IMR-90 (cell line): ENCODE data around the gene KATNBL1. TPM values are rescaled to one million over a fixed set of nuclear protein-coding genes. Genes with fewer than 3 reads are reported as not detected.

Source experiments
- ATAC-seq: fragments of 200-7000 bp; cut with Tn5 transposase; 2 replicates; pipeline ENCODE4 v1.9.1; 2020; ENCODE audit warnings: low read depth, mild to moderate bottlenecking, moderate library complexity
- BruUV-seq: library from RNA; stranded (reverse); fragments of 400-500 nt; replicated peaks from 2 replicates; lab custom pipeline; 2021; lab: Mats Ljungman, UMichigan
- CTCF ChIA-PET: fragments of 300-600 bp; formaldehyde crosslinking; extraction: SDS; loops from one replicate; lab custom pipeline; 2021; ENCODE audit warnings: antibody characterized with exemption; lab: Yijun Ruan, JAX
- POLR2A ChIA-PET: fragments of 300-600 bp; sonication (Branson Sonifier 250); formaldehyde crosslinking; loops from one replicate; lab custom pipeline; 2022; ENCODE audit warnings: antibody characterized with exemption; ENCODE audit not compliant: unreplicated experiment; lab: Charles Lee
- DNase-seq: peaks from one replicate; pipeline ENCODE4 v3.0.0; 2013
- H2AFZ ChIP-seq: replicated peaks from 2 replicates; pipeline ENCODE3; 2013; ENCODE audit warnings: low read length, mild to moderate bottlenecking; ENCODE audit not compliant: poor library complexity
- H2AK5ac ChIP-seq: 2 replicates; pipeline ENCODE4 v1.6.1; 2013; ENCODE audit warnings: low read depth, low read length, inconsistent platforms
- H2AK9ac ChIP-seq: replicated peaks from 2 replicates; pipeline ENCODE3; 2013; ENCODE audit warnings: mild to moderate bottlenecking, low read depth, low read length, moderate library complexity; ENCODE audit not compliant: poor library complexity
- H2BK120ac ChIP-seq: 2 replicates; pipeline ENCODE4 v1.6.1; 2013; ENCODE audit warnings: low read depth, low read length, inconsistent platforms
- H2BK15ac ChIP-seq: 3 replicates; pipeline ENCODE4 v1.6.1; 2013; ENCODE audit warnings: low read depth, low read length, inconsistent platforms
- H2BK20ac ChIP-seq: 2 replicates; pipeline ENCODE4 v1.6.1; 2013; ENCODE audit warnings: low read depth, mild to moderate bottlenecking, inconsistent platforms, low read length, moderate library complexity
- H2BK5ac ChIP-seq: 2 replicates; pipeline ENCODE4 v1.6.1; 2013; ENCODE audit warnings: mild to moderate bottlenecking, low read depth, low read length, inconsistent platforms; ENCODE audit not compliant: poor library complexity, severe bottlenecking
- H3K14ac ChIP-seq: replicated peaks from 2 replicates; pipeline ENCODE4 v1.6.1; 2013; ENCODE audit warnings: low read depth, low read length, inconsistent platforms
- H3K18ac ChIP-seq: 2 replicates; pipeline ENCODE4 v1.6.1; 2013; ENCODE audit warnings: low read depth, low read length, control low read depth
- H3K23ac ChIP-seq: 2 replicates; pipeline ENCODE4 v1.6.1; 2013; ENCODE audit warnings: low read depth, low read length, inconsistent platforms
- H3K27ac ChIP-seq: 2 replicates; pipeline ENCODE4 v1.5.1; 2013; ENCODE audit warnings: mild to moderate bottlenecking, control low read depth, low read length; ENCODE audit not compliant: insufficient read depth
- H3K27me3 ChIP-seq: 2 replicates; pipeline ENCODE4 v1.6.1; 2013; ENCODE audit warnings: low read length; ENCODE audit not compliant: control insufficient read depth, insufficient read depth
- H3K36me3 ChIP-seq: 2 replicates; pipeline ENCODE4 v1.6.1; 2013; ENCODE audit warnings: low read length, mixed read lengths; ENCODE audit not compliant: control insufficient read depth, insufficient read depth
- H3K4ac ChIP-seq: 2 replicates; pipeline ENCODE4 v1.6.1; 2013; ENCODE audit warnings: low read depth, low read length, inconsistent platforms
- H3K4me1 ChIP-seq: 2 replicates; pipeline ENCODE4 v1.6.1; 2013; ENCODE audit warnings: low read length, mixed read lengths; ENCODE audit not compliant: control insufficient read depth, insufficient read depth
- H3K4me2 ChIP-seq: 2 replicates; pipeline ENCODE4 v1.6.1; 2013; ENCODE audit warnings: low read depth, mild to moderate bottlenecking, control low read depth, low read length, moderate library complexity
- H3K4me3 ChIP-seq: 2 replicates; pipeline ENCODE4 v1.5.1; 2013; ENCODE audit warnings: low read depth, mild to moderate bottlenecking, control low read depth, low read length, moderate library complexity; ENCODE audit not compliant: insufficient read depth
- H3K56ac ChIP-seq: 2 replicates; pipeline ENCODE4 v1.6.1; 2013; ENCODE audit warnings: low read length, inconsistent platforms; ENCODE audit not compliant: insufficient read depth; ENCODE audit errors: extremely low read depth
- H3K79me1 ChIP-seq, 2 experiments: 2 replicates each; pipeline ENCODE4 v1.6.1; 2013; ENCODE audit warnings: low read length in 2 of 2, inconsistent platforms in 1 of 2, low read depth in 1 of 2
- H3K9ac ChIP-seq: 2 replicates; pipeline ENCODE4 v1.6.1; 2013; ENCODE audit warnings: low read depth, low read length, control low read depth
- H3K9me1 ChIP-seq: 2 replicates; pipeline ENCODE4 v1.6.1; 2013; ENCODE audit warnings: low read length, inconsistent platforms; ENCODE audit not compliant: insufficient read depth
- H3K9me3 ChIP-seq: 2 replicates; pipeline ENCODE4 v1.6.1; 2013; ENCODE audit warnings: low read length; ENCODE audit not compliant: control insufficient read depth, insufficient read depth
- H4K20me1 ChIP-seq: 2 replicates; pipeline ENCODE4 v1.6.1; 2013; ENCODE audit warnings: low read length, inconsistent platforms; ENCODE audit not compliant: insufficient read depth
- H4K5ac ChIP-seq: 2 replicates; pipeline ENCODE4 v1.6.1; 2013; ENCODE audit warnings: mild to moderate bottlenecking, low read depth, low read length, control low read depth
- H4K8ac ChIP-seq, 2 experiments: 2 replicates each; pipeline ENCODE4 v1.6.1; 2013; ENCODE audit warnings: low read depth in 2 of 2, low read length in 2 of 2, control low read depth in 1 of 2, inconsistent platforms in 1 of 2
- H4K91ac ChIP-seq: 2 replicates; pipeline ENCODE4 v1.6.1; 2013; ENCODE audit warnings: low read depth, low read length, inconsistent platforms; ENCODE audit not compliant: insufficient read depth
- MAZ ChIP-seq: IDR thresholded peaks from 2 replicates; pipeline ENCODE4 v1.6.1; 2012; ENCODE audit warnings: low read depth, mild to moderate bottlenecking, low read length, improper control_type of control experiment, moderate library complexity, borderline replicate concordance
- NFE2L2 ChIP-seq: fragments of 150-350 bp; IDR thresholded peaks from 2 replicates; pipeline ENCODE4 v1.6.1; 2016; ENCODE audit warnings: low read depth, mild to moderate bottlenecking, low read length
- WGBS, 2 experiments: methylation state at CpG; one replicate each; pipeline versions ENCODE4 v1.1.5 to v1.1.7; 2013; ENCODE audit warnings: missing lambda C conversion rate in 2 of 2; ENCODE audit not compliant: insufficient read length in 1 of 2; ENCODE audit errors: extremely low coverage in 2 of 2; 5-methylcytosine and 5-hydroxymethylcytosine counted together
- dilution Hi-C: fragments of 300-500 bp; cut with HindIII; formaldehyde crosslinking; loops from one replicate; pipeline ENCODE4 v1.14.3; 2018; ENCODE audit warnings: low sequenced_read_pairs; ENCODE audit not compliant: unreplicated experiment
- in situ Hi-C: fragments of 300-500 bp; cut with MboI; formaldehyde crosslinking; loops from 3 replicates; pipeline ENCODE4 v1.14.3; 2019; ENCODE audit warnings: low sequenced_read_pairs, inconsistent platforms, mixed read lengths
- intact Hi-C: fragments of 100-400 bp; cut with micrococcal nuclease; formaldehyde crosslinking; loops from 2 replicates; pipeline ENCODE4 v1.10.0; 2022
- polyA plus RNA-seq, 3 experiments: library from polyadenylated mRNA; depleted of rRNA; stranded (reverse); fragments of >200 nt; gene quantifications; 2 replicates each; pipeline ENCODE4 v1.2.3, GENCODE V29; 2012; ENCODE audit warnings: low replicate concordance in 1 of 3
- total RNA-seq: library from RNA; depleted of rRNA; stranded (reverse); fragments of >200 nt; gene quantifications from 2 replicates; pipeline ENCODE4 v1.2.3, GENCODE V29; 2012

Gene KATNBL1
- total and polyA plus RNA-seq, 2 of the 4 experiments (the other 2 are of a cell fraction) = 17.1 to 24.0 TPM

DNA sequence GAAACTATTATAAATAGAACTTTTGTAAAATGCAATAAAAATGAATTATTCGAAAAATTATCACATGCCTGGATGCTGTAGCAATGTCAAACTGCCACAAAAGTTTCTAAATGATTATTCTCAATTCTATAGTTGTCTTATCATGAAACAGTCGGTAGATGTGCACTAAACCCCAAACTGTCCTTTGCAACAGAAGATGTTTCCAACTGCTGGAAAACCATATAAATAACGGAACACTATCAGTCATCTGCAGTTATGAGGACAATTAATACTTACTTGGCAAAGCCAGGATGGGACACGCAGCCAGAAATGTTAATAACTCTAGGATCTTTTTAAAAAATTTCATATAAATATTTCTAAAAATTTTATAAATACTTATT is 32.4 kb upstream of the KATNBL1 start:
- CTCF ChIA-PET = interaction anchor here (0.8 to 1.5 kb wide), 3 partner anchors 27 to 110 kb away, joined by 3 to 5 read pairs (median 3); no protein-coding TSS in a partner anchor
- no peak overlapping the region for H4K91ac ChIP-seq
- no peak overlapping the region for H3K9ac ChIP-seq
- H3K4ac ChIP-seq = no peak overlapping the region
- no peak overlapping the region for H3K23ac ChIP-seq
- H2AFZ ChIP-seq = no peak overlapping the region
- no peak overlapping the region for H2BK20ac ChIP-seq
- WGBS, 2 experiments = no CpG with 5 or more reads among the region's 4 CpGs
- peaks cover 4% of the 10 kb centered on the region for H3K4me1 ChIP-seq
- peaks cover 10% of the 10 kb centered on the region for H3K9me1 ChIP-seq
- no peaks in the 10 kb centered on the region for H3K9me3 ChIP-seq
- H3K36me3 ChIP-seq = no peaks in the 10 kb centered on the region
- dilution Hi-C loops = no loop called here
- H4K8ac ChIP-seq = no peak overlapping the region
- no peak for ATAC-seq
- H3K27me3 ChIP-seq = no peaks in the 10 kb centered on the region
- no peak overlapping the region for H2BK5ac ChIP-seq
- no peak overlapping the region for H3K4me3 ChIP-seq
- TF ChIP-seq MAZ (no peak), NFE2L2 (no peak)
- no peaks in the 10 kb centered on the region for H4K20me1 ChIP-seq
- H4K5ac ChIP-seq = no peak overlapping the region
- H2BK15ac ChIP-seq = no peak overlapping the region
- H2BK120ac ChIP-seq = no peak overlapping the region
- POLR2A ChIA-PET = no interaction called here
- no peak overlapping the region for H2AK5ac ChIP-seq
- no peak overlapping the region for H3K56ac ChIP-seq
- no peak overlapping the region for H3K18ac ChIP-seq
- no TSS peak for BruUV-seq
- in situ Hi-C loops = loop anchor here (25.0 kb wide), 1 partner anchor 345 kb away; the partner anchor contains the start of gene GOLGA8B
- H3K27ac ChIP-seq = no peak overlapping the region
- DNase-seq = no peak
- H3K14ac ChIP-seq = no peak overlapping the region
- intact Hi-C loops = no loop called here
- H3K4me2 ChIP-seq = no peak overlapping the region
- H3K79me1 ChIP-seq = peaks cover 2 to 8% of the 10 kb centered on the region in 2 experiments; a peak in 2 of 4 replicates
- H2AK9ac ChIP-seq = no peak overlapping the region
